Activated CD8-positive, alpha-beta memory T cell treated with anti-CD3 and anti-CD28 coated beads for 1 hour (primary cell): Measurements from ENCODE around the gene H2BK1.
A peak's percentile ranks its signal among the peaks of the same experiment; 100 is the strongest.

Experiments
- DNase-seq, 2 donors: peaks; one replicate each; pipeline ENCODE4 v3.0.0-alpha.2; 2020; ENCODE audit warnings: low read depth in 1 of 2; ENCODE audit errors: extremely low read depth in 1 of 2

The H2BK1 gene

GRCh38 chr7:151232917-151233701 lies 22.8 kb upstream of the H2BK1 start:
- DNase-seq = peak in 1 of 2 donors; percentile 55

DNA sequence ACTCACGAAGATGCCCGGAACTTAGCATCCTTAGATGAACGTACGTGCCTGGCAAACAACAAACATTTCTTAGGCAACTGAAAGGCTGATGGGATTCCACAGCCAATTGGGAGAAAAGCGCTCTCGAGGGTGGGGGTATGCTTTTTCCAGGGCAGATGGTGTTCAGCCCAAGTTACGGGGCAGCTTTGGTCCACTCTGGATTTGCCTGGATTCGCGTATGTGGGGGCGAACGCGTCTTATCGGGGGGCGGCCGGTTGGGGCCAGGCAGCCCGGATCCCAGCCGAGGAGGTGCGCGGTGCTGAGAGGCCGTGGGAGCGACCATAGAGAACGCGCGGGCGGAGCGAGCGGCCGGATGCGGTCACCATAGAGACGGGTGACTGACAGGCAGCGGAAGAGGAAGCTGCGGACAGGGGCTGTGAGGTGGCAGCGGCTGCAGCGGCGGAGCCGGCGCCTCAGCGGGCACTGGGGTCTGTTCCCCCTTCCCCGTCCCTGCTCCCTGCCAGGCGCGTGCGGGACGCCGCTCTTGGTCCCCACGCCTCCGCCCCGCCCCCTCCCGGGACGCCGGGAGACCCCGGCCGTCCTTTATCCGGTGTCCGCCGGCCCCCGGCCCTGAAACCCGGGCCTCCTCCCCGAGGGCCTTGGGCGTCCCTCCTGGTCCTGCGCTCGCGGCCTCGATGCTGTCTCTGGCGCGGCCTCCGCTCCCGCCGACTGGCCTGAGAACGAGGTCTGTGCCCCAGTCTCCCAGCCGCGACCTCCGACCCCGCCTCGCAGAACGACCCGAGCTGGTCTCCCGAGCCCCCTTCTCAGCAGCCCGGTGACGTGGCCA lies 22.0 kb upstream of the H2BK1 start, which contains the start of gene CHPF2:
TSS of gene CHPF2 (plus strand) at position 393 of the 826 bp plus-strand sequence. CDS start 1,529 bp downstream, outside the sequence.
- DNase-seq = peak; percentile 63 to 84

- DNase-seq = no peak
These were observed 20.8 kb upstream of the H2BK1 start for GRCh38 chr7:151231080-151231479.

DNA sequence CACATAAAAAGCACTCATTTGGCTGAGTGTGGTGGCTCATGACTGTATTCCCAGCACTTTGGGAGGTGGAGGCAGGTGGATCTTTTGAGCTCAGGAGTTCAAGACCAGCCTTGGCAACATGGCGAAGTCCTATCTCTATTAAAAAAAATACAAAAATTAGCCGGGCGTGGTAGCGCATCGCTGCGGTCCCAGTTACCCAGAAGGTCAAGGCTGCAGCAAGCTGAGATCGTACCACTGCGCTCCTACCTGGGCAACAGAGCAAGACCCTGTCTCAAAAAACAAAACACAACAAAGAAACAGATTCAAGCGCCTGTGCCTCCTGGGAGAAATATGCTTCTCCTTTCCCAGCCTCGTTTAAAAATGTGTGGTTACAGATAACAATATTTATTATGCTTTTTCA lies 19.0 kb upstream of the H2BK1 start:
- DNase-seq = no peak

- no peak for DNase-seq
These were observed 18.0 kb upstream of the H2BK1 start for GRCh38 chr7:151228024-151228866.

GRCh38 chr7:151226875-151227782 lies 16.8 kb upstream of the H2BK1 start, which contains the start of gene ABCF2:
ABCF2 (minus strand) TSS chr7:151227205; CDS start chr7:151226458, 747 bp downstream.
- DNase-seq = peak; percentile 90 to 99

DNA sequence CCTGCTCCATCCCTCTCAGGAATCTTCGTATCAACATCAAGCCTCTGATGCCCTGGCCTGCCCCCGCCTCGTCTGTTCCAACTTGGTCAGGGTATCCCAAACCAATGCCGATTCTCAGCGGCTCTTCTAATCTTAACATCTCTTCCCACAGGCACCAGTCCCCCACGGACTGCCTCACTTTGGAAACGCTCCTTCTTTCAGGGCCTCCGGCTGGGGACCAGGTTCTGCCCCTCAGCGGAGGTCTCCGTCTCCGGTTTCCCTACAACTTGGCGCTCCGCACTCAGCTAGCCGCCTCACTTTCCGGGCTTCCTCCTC lies 16.2 kb upstream of the H2BK1 start:
- no peak for DNase-seq

- DNase-seq = no peak
These were observed 15.7 kb upstream of the H2BK1 start for GRCh38 chr7:151225948-151226510.

DNA sequence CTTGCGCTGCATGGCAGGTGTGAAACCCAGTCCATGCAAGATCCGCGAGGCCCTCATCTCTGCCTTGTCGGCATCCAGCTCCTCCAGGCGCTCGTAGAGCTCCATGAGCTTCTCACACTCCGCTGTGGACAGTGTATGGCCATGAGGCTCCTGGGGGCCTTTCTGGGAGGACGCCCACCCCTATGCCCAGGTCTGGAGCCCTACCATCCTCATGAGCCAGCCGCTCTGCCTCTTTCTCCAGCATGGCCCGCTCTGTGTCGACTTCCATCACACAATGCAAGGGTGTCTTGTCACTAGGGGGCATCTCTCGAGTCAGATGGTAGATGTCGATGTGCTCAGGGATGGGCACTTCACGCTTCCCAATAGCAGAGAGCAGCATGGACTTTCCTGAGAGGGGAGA lies 13.4 kb upstream of the H2BK1 start:
- no peak for DNase-seq

- no peak for DNase-seq
These were observed 7.9 kb upstream of the H2BK1 start for GRCh38 chr7:151218170-151218569.

GRCh38 chr7:151215396-151215795 lies 5.1 kb upstream of the H2BK1 start:
- no peak for DNase-seq

- no peak for DNase-seq
These were observed 3.5 kb upstream of the H2BK1 start for GRCh38 chr7:151213826-151214225.

DNA sequence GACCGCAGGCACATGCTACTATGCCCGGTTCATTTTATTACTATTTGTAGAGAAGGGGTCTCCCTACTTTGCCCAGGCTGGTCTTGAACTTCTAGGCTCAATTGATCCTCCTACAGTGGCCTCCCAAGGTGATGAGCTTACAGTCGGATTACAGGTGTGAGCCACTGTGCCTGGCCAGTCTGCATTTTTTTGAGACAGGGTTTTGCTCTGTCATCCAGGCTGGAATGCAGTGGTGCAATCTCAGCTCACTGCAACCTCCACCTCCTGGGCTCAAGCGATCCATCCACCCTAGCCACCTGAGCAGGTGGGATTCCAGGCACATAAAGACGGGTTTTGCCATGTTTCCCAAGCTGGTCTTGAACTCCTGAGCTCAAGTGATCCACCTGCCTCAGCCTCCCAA lies 2.3 kb upstream of the H2BK1 start:
- no peak for DNase-seq

GRCh38 chr7:151211155-151211772 lies 976 bp upstream of the H2BK1 start:
- DNase-seq = no peak

DNA sequence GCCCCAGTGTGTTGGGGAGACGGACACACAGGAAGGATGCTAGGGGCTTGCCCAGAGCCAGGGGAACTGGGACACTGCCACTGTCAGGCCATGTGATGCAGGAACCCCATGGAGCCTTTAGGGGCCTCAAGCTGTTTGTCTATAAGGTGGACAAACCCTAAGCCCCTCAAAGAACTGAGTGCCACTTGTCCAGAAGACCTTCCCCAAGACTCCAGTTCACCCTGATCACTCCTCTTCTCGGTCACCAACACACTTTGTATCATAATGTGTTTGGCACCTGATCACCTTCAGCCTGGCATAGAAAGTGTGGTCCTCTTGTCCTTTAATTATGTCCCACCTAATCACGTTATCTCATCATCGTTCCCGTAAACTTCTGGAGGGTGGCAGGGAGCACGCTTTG lies 700 bp downstream of the H2BK1 start:
- DNase-seq = no peak

DNA sequence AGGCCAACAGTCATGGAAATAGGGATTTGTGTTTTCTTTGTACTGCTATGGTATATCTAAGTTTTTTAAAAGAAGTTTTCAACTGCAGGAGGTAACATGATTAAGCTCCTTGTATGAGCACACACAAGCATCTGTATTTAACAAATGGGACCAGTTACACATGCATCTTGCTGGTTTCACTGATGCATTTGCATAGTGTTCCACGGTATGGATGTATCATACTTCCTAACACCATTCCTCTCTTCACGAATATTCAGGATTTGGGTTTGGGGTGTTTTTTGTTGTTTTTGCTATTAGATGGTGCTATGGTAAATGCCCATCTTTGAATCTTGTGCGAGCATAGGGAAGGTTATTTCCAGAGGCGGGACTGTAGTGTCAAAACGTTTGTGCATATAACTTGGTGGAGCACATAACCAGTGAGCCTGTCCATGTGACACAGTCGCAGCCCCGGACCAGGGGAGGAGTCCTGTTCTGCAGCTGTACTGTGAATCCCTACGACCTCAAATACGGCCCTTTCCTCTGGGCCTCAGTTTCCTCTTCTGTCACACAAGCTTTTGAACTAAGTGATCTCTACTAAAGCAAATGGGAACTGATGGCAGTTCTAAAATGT lies 1.9 kb downstream of the H2BK1 start:
- no peak for DNase-seq

- no peak for DNase-seq
These were observed 2.5 kb downstream of the H2BK1 start for GRCh38 chr7:151207804-151208203.

- DNase-seq = no peak
These were observed 3.0 kb downstream of the H2BK1 start for GRCh38 chr7:151207315-151207714.

GRCh38 chr7:151206914-151207313 lies 3.4 kb downstream of the H2BK1 start:
- DNase-seq = no peak
